A673 (cell line): ENCODE results near the gene LZIC. TPM values are rescaled to one million over a fixed set of nuclear protein-coding genes. Genes with fewer than 3 reads are reported as not detected.

Experiments
- BruUV-seq: library from RNA; stranded (reverse); fragments of 400-500 nt; replicated peaks from 2 replicates; lab custom pipeline; 2021; lab: Mats Ljungman, UMichigan
- CTCF ChIA-PET: fragments of 300-600 bp; sonication (Branson Sonifier 250); formaldehyde crosslinking; loops from one replicate; lab custom pipeline; 2022; ENCODE audit warnings: antibody characterized with exemption; lab: Charles Lee
- POLR2A ChIA-PET: fragments of 300-600 bp; sonication (Branson Sonifier 250); formaldehyde crosslinking; loops from one replicate; lab custom pipeline; 2022; ENCODE audit warnings: antibody characterized with exemption; ENCODE audit not compliant: low non-redundant PET; lab: Charles Lee
- DNase-seq: peaks from one replicate; pipeline ENCODE4 v3.0.0-alpha.2; 2015; ENCODE audit warnings: low spot score
- H3K27ac ChIP-seq: fragments of 200-600 bp; sonication (generic); 2 replicates; pipeline ENCODE4 v1.5.1; 2016; ENCODE audit warnings: mixed run types, low read depth, mild to moderate bottlenecking, mixed read lengths, antibody characterized with exemption, low read length; ENCODE audit not compliant: poor library complexity, severe bottlenecking
- H3K27me3 ChIP-seq: fragments of 200-600 bp; sonication (generic); replicated peaks from 2 replicates; pipeline ENCODE4 v1.6.1; 2017; ENCODE audit warnings: mixed run types, low read depth, mild to moderate bottlenecking, mixed read lengths, antibody characterized with exemption, low read length; ENCODE audit not compliant: insufficient read depth, poor library complexity
- H3K36me3 ChIP-seq: fragments of 200-600 bp; sonication (generic); 2 replicates; pipeline ENCODE4 v1.6.1; 2016; ENCODE audit warnings: mixed run types, mild to moderate bottlenecking, mixed read lengths, antibody characterized with exemption, low read length; ENCODE audit not compliant: insufficient read depth, poor library complexity, severe bottlenecking
- H3K4me1 ChIP-seq: fragments of 200-600 bp; sonication (generic); 2 replicates; pipeline ENCODE4 v1.6.1; 2017; ENCODE audit warnings: mixed run types, mild to moderate bottlenecking, mixed read lengths, antibody characterized with exemption, low read length; ENCODE audit not compliant: insufficient read depth, poor library complexity, severe bottlenecking
- H3K4me3 ChIP-seq: fragments of 200-600 bp; sonication (generic); 2 replicates; pipeline ENCODE4 v1.5.1; 2016; ENCODE audit warnings: low read depth, mixed run types, mild to moderate bottlenecking, mixed read lengths, low read length; ENCODE audit not compliant: poor library complexity, severe bottlenecking
- H3K9me3 ChIP-seq: fragments of 200-600 bp; sonication (generic); 2 replicates; pipeline ENCODE4 v1.6.1; 2016; ENCODE audit warnings: mixed run types, low read depth, mild to moderate bottlenecking, mixed read lengths, antibody characterized with exemption, low read length; ENCODE audit not compliant: poor library complexity, severe bottlenecking
- EZH2 ChIP-seq: fragments of 200-600 bp; sonication (generic); IDR thresholded peaks from 2 replicates; pipeline ENCODE4 v1.6.1; 2017; ENCODE audit warnings: borderline replicate concordance, low read depth, mild to moderate bottlenecking, mixed read lengths, antibody characterized with exemption, low read length; ENCODE audit not compliant: poor library complexity, severe bottlenecking
- intact Hi-C: fragments of 100-400 bp; cut with micrococcal nuclease; formaldehyde crosslinking; loops from one replicate; pipeline ENCODE4 v1.10.0; 2022; ENCODE audit not compliant: unreplicated experiment
- total RNA-seq: library from RNA; stranded (reverse); gene quantifications from 2 replicates; pipeline ENCODE4 v1.2.3, GENCODE V29; 2021
- TF ChIP-seq, protein P1 (sequence below): fragments of 300-800, 200-600 bp; sonication (generic); conservative IDR thresholded peaks from 2 replicates; pipeline ENCODE4 v1.5.1; 2017; ENCODE audit warnings: low read depth, mild to moderate bottlenecking, antibody characterized with exemption, low read length, moderate library complexity, mixed read lengths

LZIC gene
- total RNA-seq, 1 experiment from 2014 or later: 53.7 TPM

DNA sequence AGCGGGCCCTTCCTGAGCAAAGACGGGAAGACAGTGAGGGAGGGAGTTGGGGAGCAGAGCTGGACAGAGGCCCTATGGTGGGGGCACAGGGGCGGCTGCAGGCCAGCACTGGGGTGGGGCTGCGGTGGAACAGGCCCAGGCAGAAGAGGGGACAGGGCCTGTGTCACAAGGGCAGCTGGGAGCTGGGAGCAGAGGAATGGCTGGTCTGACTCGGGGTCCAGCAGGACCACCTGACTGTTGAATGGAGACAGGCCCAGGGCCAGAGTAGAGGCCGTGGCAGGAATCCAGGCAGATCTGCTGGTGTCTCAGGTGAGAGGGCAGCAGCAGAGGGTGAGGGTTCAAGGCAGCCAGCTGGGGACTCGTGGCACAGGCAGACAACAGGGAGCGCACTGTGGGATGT is 58.4 kb downstream of the LZIC start:
- Histone ChIP-seq H3K27ac (no peak overlapping the region), H3K27me3 (no peaks in the 10 kb centered on the region), H3K4me3 (no peak overlapping the region), H3K9me3 (no peaks in the 10 kb centered on the region), H3K4me1 (peaks cover 21% of the 10 kb centered on the region), H3K36me3 (no peaks in the 10 kb centered on the region)
- TF ChIP-seq, protein P1, sequence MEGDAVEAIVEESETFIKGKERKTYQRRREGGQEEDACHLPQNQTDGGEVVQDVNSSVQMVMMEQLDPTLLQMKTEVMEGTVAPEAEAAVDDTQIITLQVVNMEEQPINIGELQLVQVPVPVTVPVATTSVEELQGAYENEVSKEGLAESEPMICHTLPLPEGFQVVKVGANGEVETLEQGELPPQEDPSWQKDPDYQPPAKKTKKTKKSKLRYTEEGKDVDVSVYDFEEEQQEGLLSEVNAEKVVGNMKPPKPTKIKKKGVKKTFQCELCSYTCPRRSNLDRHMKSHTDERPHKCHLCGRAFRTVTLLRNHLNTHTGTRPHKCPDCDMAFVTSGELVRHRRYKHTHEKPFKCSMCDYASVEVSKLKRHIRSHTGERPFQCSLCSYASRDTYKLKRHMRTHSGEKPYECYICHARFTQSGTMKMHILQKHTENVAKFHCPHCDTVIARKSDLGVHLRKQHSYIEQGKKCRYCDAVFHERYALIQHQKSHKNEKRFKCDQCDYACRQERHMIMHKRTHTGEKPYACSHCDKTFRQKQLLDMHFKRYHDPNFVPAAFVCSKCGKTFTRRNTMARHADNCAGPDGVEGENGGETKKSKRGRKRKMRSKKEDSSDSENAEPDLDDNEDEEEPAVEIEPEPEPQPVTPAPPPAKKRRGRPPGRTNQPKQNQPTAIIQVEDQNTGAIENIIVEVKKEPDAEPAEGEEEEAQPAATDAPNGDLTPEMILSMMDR: no peak
- no peak for TF ChIP-seq EZH2
- ChIA-PET CTCF (no interaction called here), POLR2A (no interaction called here)
- no TSS peak for BruUV-seq
- intact Hi-C loops: no loop called here
- DNase-seq: no peak

GRCh38 chr1:9883585-9884449 is 59.4 kb downstream of the LZIC start:
- ChIA-PET CTCF (no interaction called here), POLR2A (no interaction called here)
- BruUV-seq: no TSS peak
- intact Hi-C loops: no loop called here
- H3K36me3 ChIP-seq: no peaks in the 10 kb centered on the region
- H3K4me1 ChIP-seq: peaks cover 11% of the 10 kb centered on the region
- H3K4me3 ChIP-seq: no peak overlapping the region
- DNase-seq: no peak
- no peak for TF ChIP-seq EZH2
- TF ChIP-seq, protein P1: no peak
- H3K27ac ChIP-seq: no peak overlapping the region
- H3K9me3 ChIP-seq: no peaks in the 10 kb centered on the region
- no peaks in the 10 kb centered on the region for H3K27me3 ChIP-seq

- Histone ChIP-seq H3K36me3 (no peaks in the 10 kb centered on the region), H3K4me3 (no peak overlapping the region), H3K9me3 (no peaks in the 10 kb centered on the region), H3K4me1 (peaks cover 9% of the 10 kb centered on the region), H3K27ac (no peak overlapping the region), H3K27me3 (no peaks in the 10 kb centered on the region)
- DNase-seq: no peak
- TF ChIP-seq, protein P1: no peak
- ChIA-PET CTCF (no interaction called here), POLR2A (no interaction called here)
- BruUV-seq: no TSS peak
- intact Hi-C loops: no loop called here
These were observed 60.3 kb downstream of the LZIC start for GRCh38 chr1:9882945-9883303.
